Measurements from ENCODE around the gene KRTAP10-1.
"Not testable (repeated sequence)": the region's sequence is repeated elsewhere in the genome, so short reads cannot be mapped to it uniquely, and the experiment has no call there.

Gene KRTAP10-1, protein sequence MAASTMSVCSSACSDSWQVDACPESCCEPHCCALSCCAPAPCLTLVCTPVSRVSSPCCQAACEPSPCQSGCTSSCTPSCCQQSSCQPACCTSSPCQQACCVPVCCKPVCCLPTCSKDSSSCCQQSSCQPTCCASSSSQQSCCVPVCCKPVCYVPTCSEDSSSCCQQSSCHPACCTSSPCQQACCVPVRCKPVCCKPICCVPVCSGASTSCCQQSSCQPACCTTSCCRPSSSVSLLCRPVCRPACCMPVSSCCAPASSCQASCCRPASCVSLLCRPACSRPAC

DNA sequence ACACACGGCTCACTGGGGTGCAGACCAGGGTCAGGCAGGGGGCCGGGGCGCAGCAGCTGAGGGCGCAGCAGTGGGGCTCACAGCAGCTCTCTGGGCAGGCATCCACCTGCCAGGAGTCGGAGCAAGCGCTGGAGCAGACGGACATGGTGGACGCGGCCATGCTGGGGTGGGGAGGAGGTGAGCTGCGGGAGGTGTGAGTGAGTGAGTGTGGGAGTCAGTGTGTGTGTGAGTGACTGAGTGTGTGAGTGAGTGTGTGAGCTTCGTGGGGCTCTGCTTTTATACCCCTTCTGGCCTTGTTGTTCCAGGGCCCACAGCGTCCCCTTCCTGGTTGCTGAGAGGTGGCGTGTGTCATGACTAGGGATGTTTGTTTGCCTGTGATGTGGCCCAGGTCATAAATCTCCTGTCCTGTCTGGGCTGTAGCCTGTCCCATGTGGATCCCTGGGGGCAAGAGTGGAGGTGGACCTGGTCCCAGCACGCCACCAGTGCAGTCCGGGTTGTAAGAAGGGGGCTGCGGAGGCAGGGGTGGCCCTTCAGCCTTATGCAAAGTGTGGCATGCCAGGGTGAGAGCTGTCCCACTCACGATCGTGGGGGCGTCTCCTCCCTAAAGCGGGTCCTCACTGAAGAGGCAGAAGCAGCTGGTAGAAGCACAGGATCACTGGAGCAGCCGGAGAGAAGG, at the start of gene KRTAP10-1:
Gene KRTAP10-1 (minus strand): TSS at position 205 of the 676 bp plus-strand sequence. CDS start 45 bp downstream, at position 160.
- Mint-ChIP-seq H3K27ac (no peak within 1 kb of the TSS), H3K9me3 (peaks cover 5% of the 10 kb centered on the region), H3K4me1 (ENCODE audit: low read depth) (no peaks in the 10 kb centered on the region), H3K27me3 (ENCODE audit: low read depth) (no peaks in the 10 kb centered on the region), H3K4me3 (no peak within 1 kb of the TSS), H3K36me3 (ENCODE audit: low read depth) (no peaks in the 10 kb centered on the region)
- DNase-seq (ENCODE audit: low spot score) = no peak

DNA sequence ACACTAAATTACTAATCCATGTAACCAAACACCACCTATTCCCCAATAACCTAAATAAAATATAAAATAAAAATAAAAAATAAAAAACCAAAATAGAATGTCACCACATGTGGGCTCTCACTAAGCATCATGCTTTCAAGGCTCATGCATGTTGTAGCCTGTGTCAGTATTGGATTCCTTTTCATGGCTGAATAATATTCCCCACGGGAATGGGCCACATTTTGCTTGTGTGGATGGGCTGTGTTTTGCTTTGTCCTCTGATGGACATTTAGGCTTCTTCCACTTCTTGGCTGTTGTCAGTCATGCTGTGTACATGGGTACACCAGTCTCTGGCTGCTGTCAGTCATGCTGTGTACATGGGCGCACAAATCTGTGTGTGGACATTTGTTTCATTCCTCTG, 49.1 kb upstream of the KRTAP10-1 start:
- H3K9me3 Mint-ChIP-seq = no peaks in the 10 kb centered on the region

DNA sequence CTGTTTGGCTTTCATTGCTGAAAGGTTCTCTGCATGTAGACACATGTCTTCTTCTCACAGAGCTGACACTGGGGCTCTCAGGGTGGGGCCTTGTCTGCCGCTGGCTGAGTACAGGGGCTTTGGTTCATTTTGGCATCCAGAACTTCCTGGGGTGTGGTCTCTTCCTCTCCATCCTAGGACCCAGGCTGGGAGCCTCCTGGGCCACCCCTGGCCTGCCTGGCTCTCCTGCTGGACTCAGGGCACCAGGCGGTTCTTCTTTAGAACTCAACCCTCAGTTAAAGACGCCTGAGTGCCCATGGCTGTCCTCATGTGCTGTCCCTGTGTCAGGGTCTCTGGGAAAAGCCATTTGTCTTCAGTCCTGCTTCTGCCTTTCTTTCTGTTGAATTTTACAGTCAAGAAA, 45.9 kb upstream of the KRTAP10-1 start:
- Mint-ChIP-seq H3K27me3 (ENCODE audit: low read depth) (peaks cover 27% of the 10 kb centered on the region), H3K4me1 (ENCODE audit: low read depth) (peaks cover 5% of the 10 kb centered on the region), H3K9me3 (peaks cover 18% of the 10 kb centered on the region), H3K27ac (no peak overlapping the region), H3K4me3 (no peak overlapping the region), H3K36me3 (ENCODE audit: low read depth) (peaks cover 1% of the 10 kb centered on the region)
- DNase-seq (ENCODE audit: low spot score) = no peak

More for the DNA sequence above, 49.1 kb upstream of the KRTAP10-1 start:
- Mint-ChIP-seq H3K27me3 (ENCODE audit: low read depth) (peaks cover 27% of the 10 kb centered on the region), H3K4me1 (ENCODE audit: low read depth) (peaks cover 2% of the 10 kb centered on the region), H3K36me3 (ENCODE audit: low read depth) (no peaks in the 10 kb centered on the region), H3K4me3 (no peak overlapping the region), H3K27ac (no peak overlapping the region)
- no peak for DNase-seq (ENCODE audit: low spot score)

DNA sequence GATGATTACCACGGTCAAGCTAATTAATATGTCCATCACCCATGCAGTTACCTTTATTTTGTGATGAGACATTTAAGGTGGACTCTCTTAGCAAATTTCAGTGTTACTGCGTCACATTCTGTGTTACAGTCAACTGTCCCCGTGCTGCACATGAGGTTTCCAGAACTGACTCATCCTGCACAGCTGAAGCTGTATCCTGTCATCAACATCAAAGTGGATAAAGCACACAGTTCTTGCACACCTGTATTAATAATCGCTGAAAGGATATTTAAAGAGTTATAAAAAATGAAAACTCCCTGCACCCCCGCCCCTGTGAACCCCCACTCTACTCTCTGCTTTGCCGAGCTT, 43.8 kb upstream of the KRTAP10-1 start:
- Mint-ChIP-seq H3K4me3 (no peak overlapping the region), H3K9me3 (peaks cover 31% of the 10 kb centered on the region), H3K27me3 (ENCODE audit: low read depth) (peaks cover 27% of the 10 kb centered on the region), H3K27ac (no peak overlapping the region), H3K36me3 (ENCODE audit: low read depth) (peaks cover 1% of the 10 kb centered on the region), H3K4me1 (ENCODE audit: low read depth) (peaks cover 5% of the 10 kb centered on the region)
- no peak for DNase-seq (ENCODE audit: low spot score)

DNA sequence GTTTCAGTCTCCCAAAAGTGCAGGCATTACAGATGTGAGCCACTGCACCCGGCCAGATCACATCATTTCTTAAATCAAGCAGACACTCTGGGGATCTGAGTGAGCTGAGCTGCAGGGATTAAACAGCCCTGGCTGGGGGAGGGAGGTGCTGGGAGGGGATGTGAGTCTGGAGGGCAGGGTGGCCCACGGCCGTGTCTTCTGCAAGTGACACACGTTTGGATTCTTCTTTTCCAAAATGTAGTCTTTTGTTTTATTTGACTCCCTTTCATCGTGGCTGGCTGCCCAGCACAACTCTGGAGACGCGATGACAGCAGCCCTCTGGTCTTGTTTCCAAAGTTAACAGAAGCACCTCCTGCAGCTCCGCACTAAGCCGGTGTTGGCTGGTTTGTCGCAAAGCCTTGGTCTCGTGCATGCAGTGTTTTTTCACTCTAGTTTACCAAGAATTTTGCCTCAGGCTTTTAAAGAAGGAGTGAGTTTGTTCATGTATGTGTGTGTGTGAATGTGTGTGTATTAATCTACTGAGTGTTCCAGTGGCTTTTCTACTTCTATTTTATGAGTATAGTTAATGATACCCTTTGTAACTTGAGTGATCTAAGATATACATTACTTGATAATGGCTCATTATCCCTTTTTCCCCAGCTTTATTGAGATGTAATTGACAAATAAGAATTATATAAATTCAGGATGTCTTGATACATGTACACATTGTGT, 43.2 kb upstream of the KRTAP10-1 start:
- no peak for DNase-seq (ENCODE audit: low spot score)
- Mint-ChIP-seq H3K27ac (no peak overlapping the region), H3K36me3 (ENCODE audit: low read depth) (peaks cover 1% of the 10 kb centered on the region), H3K4me1 (ENCODE audit: low read depth) (peaks cover 5% of the 10 kb centered on the region), H3K9me3 (peaks cover 32% of the 10 kb centered on the region), H3K27me3 (ENCODE audit: low read depth) (peaks cover 27% of the 10 kb centered on the region), H3K4me3 (no peak overlapping the region)

DNA sequence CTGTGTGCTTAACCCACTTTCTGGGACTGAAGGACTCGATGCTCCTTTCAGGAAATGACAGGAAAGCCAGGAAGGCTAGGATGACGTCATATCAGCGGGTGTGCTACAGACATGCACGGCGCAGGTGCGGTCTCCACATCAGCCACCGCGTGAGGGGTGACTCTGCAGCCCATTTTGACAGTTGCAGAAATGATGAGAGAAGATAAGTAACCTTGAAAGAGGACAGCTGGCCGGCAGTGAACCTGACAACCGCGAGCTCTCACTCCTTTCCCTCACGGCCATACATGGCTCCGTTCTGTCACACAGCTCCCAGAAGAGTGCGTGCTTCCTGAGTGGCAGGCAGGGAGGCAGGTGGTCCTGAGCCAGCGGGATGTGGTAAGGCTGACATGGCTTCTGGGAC, 42.1 kb upstream of the KRTAP10-1 start:
- H3K27me3 Mint-ChIP-seq (ENCODE audit: low read depth) = peaks cover 17% of the 10 kb centered on the region
- H3K9me3 Mint-ChIP-seq = peaks cover 44% of the 10 kb centered on the region
- no peak for DNase-seq (ENCODE audit: low spot score)
- H3K36me3 Mint-ChIP-seq (ENCODE audit: low read depth) = peaks cover 1% of the 10 kb centered on the region
- no peak overlapping the region for H3K4me3 Mint-ChIP-seq
- peaks cover 5% of the 10 kb centered on the region for H3K4me1 Mint-ChIP-seq (ENCODE audit: low read depth)
- no peak overlapping the region for H3K27ac Mint-ChIP-seq

DNA sequence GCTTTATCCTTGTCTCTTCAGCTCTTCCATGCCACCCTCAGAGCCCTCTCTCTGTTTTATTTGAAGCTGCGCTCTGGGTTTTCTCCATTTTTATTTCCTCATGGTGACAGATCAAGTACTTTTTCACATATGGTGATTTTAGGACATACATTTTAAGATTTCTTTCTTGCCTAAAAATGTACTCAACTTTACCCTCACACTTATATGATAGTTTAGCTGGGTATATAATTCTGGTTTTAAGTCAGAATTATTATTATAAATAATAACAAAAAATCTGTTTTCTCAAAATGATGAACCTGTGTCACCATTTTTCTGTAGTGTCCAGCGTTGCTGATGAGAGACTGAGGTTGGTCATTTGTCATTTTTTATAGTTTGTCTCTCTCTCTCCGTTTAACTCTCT, 41.2 kb upstream of the KRTAP10-1 start:
- H3K27ac Mint-ChIP-seq = no peak overlapping the region
- H3K4me1 Mint-ChIP-seq (ENCODE audit: low read depth) = peaks cover 5% of the 10 kb centered on the region
- peaks cover 49% of the 10 kb centered on the region for H3K9me3 Mint-ChIP-seq
- DNase-seq (ENCODE audit: low spot score) = no peak
- H3K4me3 Mint-ChIP-seq = no peak overlapping the region
- H3K36me3 Mint-ChIP-seq (ENCODE audit: low read depth) = peaks cover 1% of the 10 kb centered on the region
- H3K27me3 Mint-ChIP-seq (ENCODE audit: low read depth) = peaks cover 10% of the 10 kb centered on the region

DNA sequence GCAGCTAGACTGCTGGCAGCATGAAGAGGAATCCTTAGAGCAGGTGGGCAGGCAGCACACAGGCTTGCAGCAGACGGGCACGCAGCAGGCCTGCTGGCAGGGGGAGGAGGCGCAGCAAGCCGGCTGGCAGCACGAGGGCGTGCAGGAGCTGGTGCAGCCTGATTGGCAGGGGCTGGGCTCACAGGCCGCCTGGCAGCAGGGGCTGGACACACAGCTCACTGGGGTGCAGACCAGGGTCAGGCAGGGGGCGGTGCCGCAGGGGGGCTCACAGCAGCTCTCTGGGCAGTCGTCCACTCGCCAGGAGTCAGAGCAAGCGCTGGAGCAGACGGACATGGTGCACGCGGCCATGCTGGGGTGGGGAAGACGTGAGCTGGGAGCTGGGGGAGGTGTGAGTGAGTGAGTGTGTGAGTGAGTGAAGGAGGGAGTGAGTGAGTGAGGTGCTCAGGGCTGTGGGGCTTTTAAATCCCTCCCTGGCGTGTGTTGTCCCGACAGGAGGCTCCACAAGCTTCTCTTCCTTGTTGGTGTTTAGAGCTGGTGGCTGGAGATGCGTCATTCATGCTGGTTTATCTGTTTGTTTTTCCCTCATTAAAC, 40.3 kb upstream of the KRTAP10-1 start, which contains the start of gene KRTAP10-5:
Gene KRTAP10-5 (minus strand): TSS at position 374 of the 591 bp plus-strand sequence. CDS start 26 bp downstream, at position 348.
- DNase-seq (ENCODE audit: low spot score); H3K4me3 Mint-ChIP-seq; H3K27me3 Mint-ChIP-seq (ENCODE audit: low read depth); H3K4me1 Mint-ChIP-seq (ENCODE audit: low read depth); H3K36me3 Mint-ChIP-seq (ENCODE audit: low read depth); H3K27ac Mint-ChIP-seq: not testable (repeated sequence)
- H3K9me3 Mint-ChIP-seq = peaks cover 49% of the 10 kb centered on the region

DNA sequence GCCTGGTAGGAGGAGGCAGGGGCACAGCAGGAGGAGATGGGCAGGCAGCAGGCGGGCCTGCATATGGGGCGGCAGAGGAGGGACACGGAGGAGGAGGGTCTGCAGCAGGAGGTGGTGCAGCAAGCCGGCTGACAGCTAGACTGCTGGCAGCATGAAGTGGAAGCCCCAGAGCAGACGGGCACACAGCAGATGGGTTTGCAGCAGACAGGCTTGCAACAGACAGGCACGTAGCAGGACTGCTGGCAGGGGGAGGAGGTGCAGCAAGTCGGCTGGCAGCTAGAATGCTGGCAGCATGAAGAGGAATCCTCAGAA, 39.8 kb upstream of the KRTAP10-1 start:
- H3K9me3 Mint-ChIP-seq = peaks cover 49% of the 10 kb centered on the region
- no peak overlapping the region for H3K4me3 Mint-ChIP-seq
- H3K27ac Mint-ChIP-seq = no peak overlapping the region
- peaks cover 1% of the 10 kb centered on the region for H3K36me3 Mint-ChIP-seq (ENCODE audit: low read depth)
- peaks cover 5% of the 10 kb centered on the region for H3K4me1 Mint-ChIP-seq (ENCODE audit: low read depth)
- no peak for DNase-seq (ENCODE audit: low spot score)
- no peaks in the 10 kb centered on the region for H3K27me3 Mint-ChIP-seq (ENCODE audit: low read depth)

DNA sequence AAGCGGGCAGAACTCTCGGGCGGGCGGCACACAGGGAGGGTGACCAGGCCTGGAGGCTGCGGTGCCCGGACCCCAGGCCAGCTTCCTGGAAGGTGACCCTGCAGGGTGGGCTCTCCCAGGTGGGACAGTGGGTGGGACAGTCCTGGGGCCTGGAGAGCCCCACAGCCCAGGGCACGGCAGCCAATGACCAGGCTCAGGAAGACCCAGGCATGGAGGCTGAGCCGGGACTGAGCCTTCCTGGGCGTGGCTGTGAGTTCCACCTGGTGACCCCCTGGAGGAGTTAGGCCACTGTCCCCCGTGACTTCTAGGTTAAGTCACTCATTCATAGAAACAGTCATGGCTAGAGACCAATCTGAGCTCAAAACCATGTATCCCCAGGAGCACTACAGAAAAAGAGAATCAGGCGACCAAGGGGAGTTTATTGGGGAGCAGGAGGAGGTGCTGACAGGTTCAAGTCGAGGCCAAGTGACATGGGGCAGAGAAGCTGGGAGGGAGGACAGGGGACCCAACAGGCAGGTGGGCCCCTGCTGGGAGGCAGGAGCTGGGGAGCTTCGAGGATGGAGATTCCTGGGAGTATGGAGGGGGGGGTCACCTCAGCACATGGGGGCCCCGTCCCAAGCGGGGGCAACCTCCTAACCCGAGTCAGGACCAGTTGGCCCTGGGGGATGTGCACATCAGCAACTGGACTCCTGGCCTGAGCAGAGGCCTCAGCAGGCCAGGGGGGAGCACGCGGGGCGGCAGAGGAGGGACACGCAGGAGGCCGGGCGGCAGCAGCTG, 39.2 kb upstream of the KRTAP10-1 start:
- DNase-seq (ENCODE audit: low spot score) = no peak
- peaks cover 1% of the 10 kb centered on the region for H3K36me3 Mint-ChIP-seq (ENCODE audit: low read depth)
- H3K4me3 Mint-ChIP-seq = no peak overlapping the region
- peaks cover 49% of the 10 kb centered on the region for H3K9me3 Mint-ChIP-seq
- H3K27ac Mint-ChIP-seq = no peak overlapping the region
- H3K4me1 Mint-ChIP-seq (ENCODE audit: low read depth) = peaks cover 4% of the 10 kb centered on the region
- H3K27me3 Mint-ChIP-seq (ENCODE audit: low read depth) = no peaks in the 10 kb centered on the region

DNA sequence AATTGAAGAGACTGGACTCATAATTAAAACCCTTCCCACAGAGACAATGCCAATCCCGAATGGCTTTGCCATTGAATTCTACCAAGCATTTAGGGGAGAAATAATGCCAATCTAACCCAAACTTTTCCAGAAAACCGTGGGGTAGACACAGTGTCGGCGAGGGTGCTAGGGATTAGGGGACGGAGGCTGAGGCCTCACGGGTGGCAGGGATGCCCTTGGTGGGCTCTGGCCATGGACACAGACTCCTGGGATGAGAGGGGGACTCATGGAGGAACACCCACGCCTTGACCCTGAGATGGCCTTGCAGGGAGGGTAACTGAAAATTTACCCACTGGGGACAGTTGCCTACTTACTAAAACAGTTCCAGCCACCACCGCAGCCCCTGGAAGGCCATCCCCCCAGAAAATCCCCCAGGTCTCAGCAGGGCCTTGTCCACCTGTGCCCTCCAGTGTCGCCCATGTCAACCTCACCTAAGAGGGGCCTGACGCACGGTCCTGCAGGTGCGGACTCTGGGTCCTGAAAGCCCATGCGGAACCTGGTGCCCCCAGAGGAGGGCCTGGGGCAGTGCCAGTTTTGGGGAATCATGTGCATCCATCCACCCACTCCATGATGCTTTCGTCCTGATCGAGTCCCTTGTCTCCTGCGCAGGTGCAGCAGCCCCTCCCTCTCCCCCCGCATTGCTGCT, 38.5 kb upstream of the KRTAP10-1 start:
- no peaks in the 10 kb centered on the region for H3K4me1 Mint-ChIP-seq (ENCODE audit: low read depth)
- no peaks in the 10 kb centered on the region for H3K27me3 Mint-ChIP-seq (ENCODE audit: low read depth)
- H3K36me3 Mint-ChIP-seq (ENCODE audit: low read depth) = peaks cover 1% of the 10 kb centered on the region
- H3K9me3 Mint-ChIP-seq = peaks cover 49% of the 10 kb centered on the region
- no peak for DNase-seq (ENCODE audit: low spot score)
- H3K27ac Mint-ChIP-seq = no peak overlapping the region
- H3K4me3 Mint-ChIP-seq = no peak overlapping the region

DNA sequence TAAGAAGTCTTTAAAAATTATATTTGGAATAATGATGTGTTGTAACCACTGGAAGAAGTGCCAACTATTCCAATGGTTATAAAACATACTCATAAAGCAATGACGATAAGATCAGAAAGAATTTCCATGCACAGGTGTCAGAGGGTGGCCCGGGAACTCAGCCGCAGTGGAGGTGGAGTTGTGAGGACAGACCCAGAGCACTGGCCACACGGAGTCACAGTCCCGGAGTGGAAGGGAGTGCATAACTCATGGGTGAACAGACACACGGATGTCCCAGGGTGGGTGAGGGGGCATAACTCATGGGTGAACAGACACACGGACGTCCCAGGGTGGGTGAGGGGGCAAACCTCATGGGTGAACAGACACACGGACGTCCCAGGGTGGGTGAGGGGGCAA, 36.0 kb upstream of the KRTAP10-1 start:
- Mint-ChIP-seq H3K9me3 (peaks cover 33% of the 10 kb centered on the region), H3K4me1 (ENCODE audit: low read depth) (no peaks in the 10 kb centered on the region), H3K36me3 (ENCODE audit: low read depth) (peaks cover under 1% of the 10 kb centered on the region), H3K27me3 (ENCODE audit: low read depth) (no peaks in the 10 kb centered on the region), H3K27ac (no peak overlapping the region), H3K4me3 (no peak overlapping the region)
- no peak for DNase-seq (ENCODE audit: low spot score)
